Hematopoietic multipotent progenitor cell treated with erythropoietin and hydrocortisone succinate and interleukin-3 and kit ligand, for 15 days (in vitro differentiated cells): ENCODE measurements around the gene FUT7.
"Not testable (repeated sequence)": the region's sequence is repeated elsewhere in the genome, so short reads cannot be mapped to it uniquely, and the experiment has no call there.

Experiments used
- DNase-seq: peaks from one replicate; pipeline ENCODE4 v3.0.0-alpha.2; 2015; ENCODE audit warnings: low spot score

Gene FUT7

DNA sequence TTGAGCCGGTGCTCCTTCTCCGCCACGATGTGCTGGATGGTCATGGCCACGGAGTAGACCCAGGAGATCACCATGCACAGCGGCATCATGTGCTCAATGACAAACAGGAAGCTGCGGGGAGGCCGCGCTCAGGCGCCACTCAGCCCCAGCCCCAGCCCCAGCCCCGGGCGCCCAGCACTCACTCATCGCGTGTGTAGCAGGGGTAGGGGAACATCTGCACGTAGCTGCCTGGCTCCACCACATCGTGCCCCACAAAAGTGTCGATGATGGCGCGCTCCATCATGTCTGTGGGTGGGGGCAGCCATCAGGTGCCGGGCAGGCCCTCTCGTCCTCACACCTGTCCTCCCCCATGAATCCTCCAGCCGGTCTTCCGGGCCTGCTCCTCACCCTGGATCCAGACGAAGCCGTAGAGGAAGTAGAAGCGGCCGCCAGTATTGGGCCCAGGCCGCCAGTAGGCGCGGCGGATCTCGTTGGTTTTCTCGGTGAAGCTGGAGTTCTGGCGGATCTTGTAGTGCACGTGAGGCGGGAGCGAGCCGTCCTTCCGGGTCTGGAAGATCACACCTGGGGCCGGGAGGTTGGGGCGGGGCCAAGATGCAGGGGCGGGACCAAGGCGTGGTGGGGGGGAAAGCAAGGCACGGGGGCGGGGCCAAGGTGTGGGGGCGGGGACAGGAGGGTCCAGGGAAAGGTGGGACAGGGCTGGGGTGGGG is 13.9 kb downstream of the FUT7 start:
- DNase-seq: no peak

DNA sequence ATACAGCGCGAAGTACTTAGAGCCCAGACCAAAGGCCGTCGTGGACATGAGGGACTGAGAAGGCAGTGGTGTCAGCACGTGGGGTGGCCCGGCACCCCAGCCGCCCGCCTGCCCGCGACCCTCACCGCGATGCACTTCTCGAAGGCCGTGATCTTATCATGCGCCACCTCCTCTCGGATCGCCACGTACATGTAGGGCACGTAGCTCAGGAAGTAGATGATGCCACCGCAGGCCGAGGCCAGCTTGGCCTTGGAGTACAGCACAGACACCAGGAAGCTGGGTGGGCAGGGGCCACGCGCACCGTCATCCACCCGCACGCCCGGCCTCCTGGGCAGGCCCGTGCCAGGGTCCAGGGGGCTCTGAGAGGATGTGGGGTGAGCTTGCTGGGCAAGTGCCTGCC is 14.8 kb downstream of the FUT7 start:
- no peak for DNase-seq

DNA sequence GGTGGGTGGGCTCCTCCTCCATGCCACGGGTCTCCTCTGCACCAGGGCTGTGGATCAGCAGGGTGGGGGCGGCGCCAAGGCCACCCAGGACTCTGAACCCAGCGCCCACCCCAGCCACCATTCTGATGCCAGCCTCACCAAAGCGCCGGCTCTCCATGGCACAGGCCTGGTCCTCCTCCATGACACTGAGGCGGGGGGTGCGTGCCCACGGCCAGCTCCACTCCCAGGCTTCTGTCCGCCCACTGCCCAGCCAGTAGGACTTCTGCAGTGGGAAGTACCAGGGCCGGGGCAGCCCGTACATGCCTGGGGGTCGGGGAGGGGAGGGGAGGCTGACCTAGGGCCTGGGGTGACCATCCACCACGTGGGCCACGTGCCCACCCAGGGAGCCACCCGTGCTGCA is 15.5 kb downstream of the FUT7 start:
- no peak for DNase-seq

DNA sequence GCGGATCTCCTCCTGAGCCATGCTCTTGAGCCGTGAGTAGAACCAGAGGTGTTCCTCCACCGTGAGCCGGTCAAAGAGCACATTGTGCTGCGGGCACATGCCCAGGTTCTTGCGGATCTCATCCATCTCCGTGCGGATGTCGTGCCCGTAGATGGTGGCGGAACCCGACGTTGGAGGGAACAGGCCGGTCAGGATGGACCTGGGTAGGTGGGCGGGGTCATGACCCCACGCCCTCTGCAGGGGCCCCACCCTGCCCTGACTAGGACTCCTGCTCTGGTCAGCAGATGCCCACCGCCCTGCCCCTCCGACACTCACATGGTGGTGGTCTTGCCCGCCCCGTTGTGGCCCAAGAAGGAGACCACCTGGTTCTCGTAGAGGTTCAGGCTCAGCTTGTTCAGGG is 15.9 kb downstream of the FUT7 start:
- DNase-seq: no peak

DNA sequence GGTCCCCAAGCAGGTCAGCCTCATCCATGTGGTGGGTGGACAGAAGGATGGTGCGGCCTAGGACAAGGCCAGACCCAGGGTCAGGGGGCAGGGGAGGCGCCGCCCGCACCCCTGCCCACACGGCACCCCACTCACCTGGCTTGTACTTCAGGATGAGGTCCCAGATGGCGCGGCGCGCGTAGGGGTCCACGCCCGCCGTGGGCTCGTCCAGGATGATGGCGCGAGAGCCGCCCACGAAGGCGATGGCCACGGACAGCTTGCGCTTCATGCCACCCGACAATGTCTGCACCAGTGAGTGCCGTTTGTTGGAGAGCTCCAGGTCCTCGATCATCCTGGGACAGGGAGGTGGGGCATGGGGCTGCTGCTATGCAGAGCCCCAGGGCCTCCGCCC is 16.4 kb downstream of the FUT7 start:
- no peak for DNase-seq

DNA sequence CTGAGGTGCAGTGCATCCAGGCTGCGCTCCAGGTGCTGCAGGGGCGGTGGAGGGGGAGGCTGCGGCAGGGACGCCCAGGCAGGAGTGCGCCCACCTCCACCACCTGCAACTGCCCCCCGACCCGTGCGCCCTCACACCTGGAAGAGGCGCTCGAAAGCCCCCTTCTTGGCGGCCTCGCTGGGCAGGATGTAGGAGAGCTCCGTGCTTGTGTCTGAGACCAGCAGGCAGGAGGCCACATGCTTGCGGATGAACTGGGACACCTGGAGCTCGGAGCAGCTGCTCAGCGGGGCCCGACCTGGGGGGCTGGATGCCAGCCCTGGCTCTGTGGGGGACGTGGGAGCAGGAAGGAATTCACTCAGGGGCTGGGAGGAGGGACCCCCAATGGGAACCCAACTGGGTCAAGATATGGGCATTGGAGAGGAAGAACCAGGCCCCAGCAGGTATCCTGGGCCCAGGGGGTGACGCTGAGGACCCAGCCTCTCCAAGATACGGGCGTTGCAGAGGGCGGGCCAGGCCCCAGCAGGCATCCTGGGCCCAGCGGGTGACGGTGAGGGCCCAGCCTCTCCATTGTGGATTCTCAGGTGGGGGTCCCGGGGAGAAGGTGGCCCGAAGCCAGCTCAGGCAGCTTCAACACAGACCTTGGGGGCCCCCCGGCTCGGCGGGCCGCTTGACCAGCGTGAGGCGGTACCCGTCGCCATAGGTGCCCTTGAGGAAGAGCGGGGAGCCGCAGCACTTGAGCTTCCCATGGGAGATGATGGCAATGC is 16.9 kb downstream of the FUT7 start:
- DNase-seq: no peak

DNA sequence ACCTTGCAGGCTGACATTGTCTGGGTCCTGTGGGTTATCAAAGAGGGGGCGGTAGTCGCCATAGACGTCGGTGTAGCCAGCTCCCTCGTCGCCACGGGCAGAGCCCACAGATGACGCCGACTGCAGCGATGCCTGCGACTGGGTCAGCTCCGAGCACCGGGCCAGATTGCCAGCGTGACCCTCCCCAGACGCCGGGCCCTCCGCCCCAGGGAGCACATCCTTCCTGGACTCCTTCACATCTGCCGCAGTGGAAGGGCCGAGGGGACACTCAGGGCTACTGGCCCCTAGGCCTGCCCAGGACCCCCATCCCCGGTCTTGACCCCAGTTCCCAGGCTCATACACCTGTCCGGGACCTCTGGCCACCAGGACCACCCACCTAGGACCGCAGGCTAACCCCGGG is 17.7 kb downstream of the FUT7 start:
- DNase-seq: no peak

DNA sequence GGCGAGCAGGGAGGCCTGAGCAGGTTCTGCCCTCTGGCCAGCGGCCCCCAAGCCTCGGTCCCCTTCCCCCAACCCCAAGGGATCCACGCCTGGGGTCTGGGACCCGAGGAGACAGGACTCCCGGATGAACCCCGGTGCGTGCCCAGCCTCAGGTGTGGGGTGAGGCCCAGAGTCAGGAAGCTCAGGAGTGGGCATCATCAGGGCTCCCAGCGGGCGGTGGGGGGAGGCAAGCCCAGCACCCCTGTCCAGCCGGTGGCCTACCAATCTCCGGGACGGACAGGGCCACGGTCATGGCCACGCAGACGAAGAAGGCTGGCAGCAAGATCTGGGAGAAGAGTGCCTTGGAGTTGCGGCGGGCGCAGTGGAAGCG is 18.3 kb downstream of the FUT7 start:
- no peak for DNase-seq

DNA sequence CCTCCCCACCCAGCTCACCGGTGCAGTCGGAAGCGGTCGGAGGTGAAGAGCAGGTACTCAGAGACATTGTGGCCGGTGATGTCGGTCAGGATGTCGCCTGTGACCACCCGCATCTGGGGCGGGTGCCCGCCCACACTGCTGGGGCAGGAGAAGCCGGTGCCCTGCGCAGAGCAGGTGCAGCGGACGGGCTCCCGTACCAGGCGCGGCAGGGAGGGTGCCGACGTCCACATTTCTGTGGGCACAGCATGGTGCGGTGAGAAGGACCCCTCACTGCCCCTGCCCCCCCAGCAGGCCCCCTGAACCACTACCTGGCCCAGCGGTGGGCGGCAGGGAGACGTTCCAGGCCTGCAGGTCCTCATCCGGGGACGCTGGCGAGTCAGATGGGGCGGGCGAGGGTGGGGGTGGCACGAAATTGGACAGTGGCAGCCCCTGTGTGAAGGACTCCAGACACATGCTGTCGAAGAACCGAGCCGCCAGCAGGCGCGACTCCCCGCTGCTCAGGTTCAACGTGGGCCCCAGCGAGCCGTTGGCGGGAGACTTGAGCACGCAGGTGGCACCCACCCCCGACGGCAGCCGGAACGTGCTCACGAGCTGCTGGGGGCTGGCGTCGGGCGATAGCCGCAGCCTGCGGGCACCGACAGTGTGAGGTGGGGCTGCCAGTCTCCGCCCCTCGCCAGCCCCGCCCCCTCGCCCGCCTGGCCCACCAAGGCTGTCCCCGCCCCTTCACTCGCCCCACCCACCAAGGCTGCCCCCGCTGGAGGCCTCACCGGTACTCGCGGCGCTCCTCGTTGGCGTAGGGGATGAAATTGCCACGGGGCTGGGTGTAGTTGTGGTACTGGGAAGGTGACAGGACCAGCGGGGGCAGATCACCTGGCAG is 19.0 kb downstream of the FUT7 start:
- DNase-seq: no peak

DNA sequence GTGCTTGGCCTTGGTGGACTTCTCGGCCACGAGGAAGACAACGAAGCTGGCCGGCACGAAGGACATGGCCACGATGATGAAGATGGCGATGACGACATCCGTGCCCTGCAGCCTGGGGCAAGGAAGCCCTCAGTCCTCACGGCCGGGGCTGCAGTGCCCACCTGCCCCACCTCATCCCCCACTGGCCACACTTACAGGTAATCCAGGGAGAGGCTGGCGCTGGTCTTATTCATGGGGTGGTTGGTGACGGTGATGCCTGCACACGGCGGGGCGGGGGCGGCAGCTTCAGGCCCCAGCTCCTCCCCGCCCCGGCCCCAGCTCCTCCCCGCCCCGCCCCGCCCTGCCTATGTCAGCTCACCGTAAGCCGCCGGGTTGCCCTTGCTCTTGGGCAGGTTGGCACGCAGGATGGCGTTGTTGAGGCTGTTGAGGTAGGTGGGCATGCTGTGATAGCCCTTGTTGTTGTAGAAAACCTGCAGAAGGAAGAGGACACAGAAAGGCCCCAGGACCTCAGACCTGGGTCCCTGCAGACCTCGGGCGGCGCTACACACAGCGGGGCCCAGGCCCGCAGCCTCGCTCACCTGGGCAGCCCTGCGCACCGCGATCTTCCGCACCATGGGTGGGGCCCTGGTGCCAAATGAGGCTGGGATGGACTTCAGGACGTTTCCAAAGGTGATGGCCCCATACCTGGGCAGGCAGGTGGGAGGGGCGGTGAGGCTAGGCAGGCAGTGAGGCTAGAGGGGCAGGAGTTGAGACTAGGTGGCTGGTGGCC is 19.8 kb downstream of the FUT7 start:
- no peak for DNase-seq

DNA sequence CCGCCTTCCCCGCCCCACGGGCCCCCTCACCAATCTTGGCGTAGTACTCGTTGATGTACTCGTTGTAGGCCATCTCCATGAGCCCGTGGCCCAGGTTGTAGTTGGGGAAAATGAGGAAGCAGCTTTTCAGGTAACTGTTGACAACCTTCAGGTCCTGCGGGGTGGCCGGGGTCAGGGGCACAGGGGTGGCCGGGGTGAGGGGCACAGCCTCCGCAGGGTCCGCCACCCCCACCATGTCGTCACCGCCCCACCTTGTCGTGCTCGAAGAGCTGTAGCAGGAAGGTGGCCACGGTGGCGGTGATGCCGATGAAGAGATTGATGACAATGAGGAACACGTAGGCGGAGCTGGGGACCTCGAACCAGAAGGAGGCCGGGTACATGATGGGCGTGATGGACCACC is 20.7 kb downstream of the FUT7 start:
- no peak for DNase-seq

DNA sequence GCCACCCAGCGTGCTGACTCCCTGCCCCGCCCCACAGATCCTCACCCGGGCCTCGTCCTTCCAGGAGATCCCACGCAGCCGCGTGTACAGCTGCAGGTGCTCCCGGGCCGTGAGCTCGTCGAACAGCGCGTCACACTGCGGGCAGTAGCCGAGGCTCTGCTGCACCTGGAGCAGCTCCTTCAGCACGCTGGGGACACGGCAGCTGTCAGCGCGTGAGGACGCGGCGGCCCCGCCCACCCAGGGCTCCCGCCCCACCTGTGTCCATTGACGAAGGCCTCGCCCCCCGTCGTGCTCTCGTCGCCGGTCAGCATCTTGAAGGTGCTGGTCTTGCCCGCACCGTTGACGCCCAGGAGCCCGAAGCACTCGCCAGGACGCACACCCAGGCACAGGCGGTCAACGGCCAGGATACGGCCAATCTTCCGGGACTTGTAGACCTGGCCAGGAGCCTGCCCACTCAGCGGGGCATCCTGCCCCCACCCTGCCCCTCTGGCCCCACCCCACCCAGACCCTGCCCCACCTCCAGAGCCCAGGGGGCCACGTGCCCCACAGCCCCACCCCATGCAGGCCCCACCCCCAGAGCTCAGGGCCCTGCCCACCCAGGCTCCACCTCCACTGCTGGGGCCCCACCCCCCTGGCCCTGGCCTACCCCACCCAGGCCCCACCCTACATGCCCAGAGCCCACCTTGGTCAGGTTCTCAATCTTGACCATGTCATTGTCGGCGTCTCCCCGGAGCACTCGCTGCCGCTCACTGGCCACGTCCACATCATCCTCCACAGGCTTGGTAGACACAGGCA is 21.8 kb downstream of the FUT7 start:
- no peak for DNase-seq

DNA sequence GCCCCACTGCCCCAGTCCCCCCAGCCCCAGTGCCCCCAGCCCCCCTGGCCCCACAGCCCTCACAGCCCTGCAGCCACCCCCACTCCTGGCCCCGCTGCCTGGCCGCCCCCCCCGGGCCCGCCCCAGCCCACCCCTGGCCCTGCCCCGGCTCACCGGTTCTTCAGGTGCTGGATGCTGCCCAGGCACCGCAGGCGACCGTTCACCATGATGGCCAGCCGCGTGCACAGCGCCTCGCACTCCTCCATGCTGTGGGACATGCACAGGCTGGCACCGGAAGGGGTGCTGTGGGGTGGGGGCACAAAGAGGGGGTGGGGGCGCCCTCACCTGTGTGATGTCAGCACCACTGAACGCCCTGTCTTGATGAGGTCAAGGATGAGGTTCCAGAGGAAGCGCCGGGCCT is 22.7 kb downstream of the FUT7 start:
- no peak for DNase-seq

DNA sequence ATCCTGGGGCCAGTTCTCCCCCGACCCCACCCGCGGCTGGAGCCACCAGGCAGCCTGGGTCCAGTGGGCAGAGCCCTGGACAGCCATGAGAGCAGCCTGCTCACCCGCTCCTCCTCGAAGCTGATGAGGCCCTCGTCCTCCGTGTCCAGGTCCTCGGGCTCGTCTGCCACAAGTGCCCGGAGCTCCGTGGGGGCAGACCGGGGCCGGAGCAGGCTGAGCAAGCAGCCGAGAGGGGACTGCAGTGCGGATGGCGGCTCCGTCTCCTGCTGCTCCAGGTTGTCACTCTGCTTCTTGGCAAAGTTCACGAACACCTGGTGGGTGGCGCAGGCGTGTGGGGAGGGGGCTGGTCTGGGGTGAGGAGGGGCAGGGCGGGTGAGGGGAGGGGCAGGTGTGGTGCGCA is 23.6 kb downstream of the FUT7 start:
- DNase-seq: no peak

DNA sequence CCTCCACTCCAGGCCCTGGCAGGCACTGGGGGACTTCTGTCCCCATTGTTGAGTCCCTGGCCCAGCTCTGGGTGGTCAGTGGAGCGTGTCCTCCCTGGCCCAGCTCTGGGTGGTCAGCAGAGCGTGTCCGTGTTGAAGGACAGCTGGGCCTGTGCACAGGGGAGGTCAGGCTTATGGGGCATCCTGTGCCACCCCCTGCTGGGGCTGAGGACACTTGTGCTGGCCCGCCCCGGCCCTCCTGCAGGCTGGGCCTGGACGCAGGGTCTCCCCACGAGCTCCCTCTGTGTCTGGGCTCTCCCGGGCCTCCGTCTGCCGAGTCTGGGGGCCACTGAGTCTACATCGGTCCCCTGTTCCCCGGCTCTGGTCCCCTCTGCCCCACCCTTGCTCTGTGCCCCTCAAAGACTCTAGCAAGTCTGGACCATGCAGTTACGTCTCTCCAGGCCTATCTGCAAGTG is 24.0 kb downstream of the FUT7 start:
- no peak for DNase-seq

DNA sequence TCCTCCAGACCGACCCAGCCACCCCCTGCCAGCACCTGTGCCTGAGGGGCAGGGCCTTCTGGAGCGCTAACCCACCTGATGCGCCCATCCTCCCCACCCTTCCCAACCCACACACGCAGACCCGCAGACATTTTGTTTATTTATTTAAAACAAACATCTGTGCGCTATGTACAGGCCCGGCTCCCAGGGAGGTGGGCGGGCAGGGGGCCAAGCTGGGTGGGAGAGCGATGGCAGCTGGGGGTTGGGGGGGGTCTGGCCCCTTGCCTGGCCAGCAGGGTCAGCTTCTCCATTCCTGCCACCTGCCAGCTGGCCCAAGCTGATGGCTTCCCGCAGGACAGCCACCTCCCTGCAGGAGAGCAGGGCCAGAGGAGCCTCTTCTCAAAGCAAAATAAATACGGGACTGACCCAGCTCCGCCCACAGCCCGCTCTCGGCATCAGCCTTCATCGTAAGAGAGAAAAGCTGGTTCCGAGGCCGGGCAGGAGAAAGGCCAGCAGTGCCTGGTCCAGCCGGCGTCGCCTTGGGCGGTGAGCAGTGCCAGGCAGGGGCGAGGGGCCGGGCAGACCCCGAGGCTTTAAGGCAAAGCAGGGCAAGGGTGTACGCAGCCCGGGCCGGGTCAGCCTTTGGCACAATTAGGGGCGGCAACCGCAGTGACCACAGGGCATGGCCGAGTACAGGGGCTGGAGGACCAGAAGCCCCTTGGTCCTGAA is 24.6 kb downstream of the FUT7 start:
- DNase-seq: no peak

DNA sequence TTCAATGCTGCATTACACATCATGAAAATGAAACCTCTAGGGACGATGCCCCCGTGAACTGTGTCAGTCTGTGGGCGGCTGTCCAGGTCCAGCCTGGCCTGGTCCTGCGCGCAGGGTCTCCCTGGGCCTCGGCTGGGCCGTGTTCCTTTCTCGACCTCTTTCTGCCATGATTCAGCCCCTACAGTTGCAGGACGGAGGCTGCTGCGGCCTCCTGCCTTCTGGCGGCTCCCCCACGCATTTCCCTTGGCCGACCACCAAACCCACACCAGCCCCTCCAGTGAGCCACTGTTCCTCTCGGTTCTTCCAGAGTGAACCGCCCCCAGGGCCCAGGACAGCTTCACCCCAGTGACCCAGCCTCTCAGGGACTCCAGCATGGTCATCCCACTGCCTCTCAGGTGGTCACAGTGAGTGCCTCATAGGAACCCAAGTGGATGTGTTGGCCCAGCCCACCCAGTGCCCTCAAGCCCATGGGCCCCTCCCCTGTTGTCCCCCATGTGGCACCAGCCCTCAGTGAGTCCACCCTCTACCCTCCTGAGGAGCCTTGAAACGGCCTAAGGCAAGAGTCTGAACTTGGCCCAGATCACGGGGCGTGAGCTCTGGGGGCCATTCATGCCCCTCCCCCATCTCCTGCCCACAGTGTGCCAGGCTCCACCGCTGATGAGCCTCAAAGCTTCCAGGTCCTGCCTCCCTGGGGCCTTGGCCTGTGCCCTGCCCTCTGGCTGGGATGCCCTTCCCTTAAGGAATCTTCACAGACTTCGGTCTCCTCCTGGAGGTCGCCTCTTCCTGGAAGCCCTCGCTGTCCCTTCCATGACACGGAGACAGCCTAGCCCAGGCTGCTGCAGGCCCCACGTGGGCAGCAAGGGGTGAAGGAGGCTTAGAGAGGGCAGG is 25.5 kb downstream of the FUT7 start:
- no peak for DNase-seq

DNA sequence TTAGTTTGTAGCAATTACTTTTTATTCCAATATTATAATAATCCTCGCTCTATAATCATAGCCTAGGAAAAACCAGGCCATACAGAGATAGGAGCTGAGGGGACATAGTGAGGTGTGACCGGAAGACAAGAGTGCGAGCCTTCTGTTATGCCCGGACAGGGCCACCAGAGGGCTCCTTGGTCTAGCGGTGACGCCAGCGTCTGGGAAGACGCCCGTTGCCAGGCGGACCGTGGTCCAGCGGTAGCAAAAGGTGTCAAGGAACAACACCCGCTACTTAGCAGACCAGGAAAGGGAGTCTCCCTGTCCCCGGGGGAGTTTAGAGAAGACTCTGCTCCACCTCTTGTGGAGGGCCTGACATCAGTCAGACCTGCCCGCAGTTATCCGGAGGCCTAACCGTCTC is 27.6 kb downstream of the FUT7 start:
- not testable (repeated sequence) for DNase-seq

DNA sequence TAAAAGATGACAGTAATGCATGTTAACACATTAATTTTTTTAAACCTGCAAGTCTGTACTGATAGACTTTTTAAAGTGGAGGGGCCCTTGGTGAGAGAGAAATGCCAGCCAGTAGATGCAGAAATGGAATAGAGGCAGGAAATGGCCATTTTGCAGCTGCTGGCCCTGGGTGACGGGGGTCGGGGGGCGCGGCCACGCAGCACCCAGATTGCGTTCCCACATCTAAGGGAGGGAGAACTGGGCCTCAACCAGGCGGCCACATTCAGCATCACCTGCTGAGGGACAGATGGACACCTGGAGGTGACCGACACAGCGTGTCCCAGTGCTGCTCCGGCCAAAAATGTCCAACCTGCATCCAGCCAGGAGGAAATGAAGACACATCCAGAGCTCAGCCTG is 29.2 kb downstream of the FUT7 start:
- DNase-seq: no peak
